HepG2 (cell line): ENCODE data around the gene NFATC4. TPM values are rescaled to one million over a fixed set of nuclear protein-coding genes. Genes with fewer than 3 reads are reported as not detected.
A peak's percentile ranks its signal among the peaks of the same experiment; 100 is the strongest.

Experiments used
- DNMT3B ChIP-seq: conservative IDR thresholded peaks from 2 replicates; pipeline ENCODE4 v1.6.1; 2016; ENCODE audit warnings: missing biosample characterization, control low read depth
- HNF4G ChIP-seq, 2 experiments: sonication (generic) in 1 of 2; formaldehyde crosslinking in 1 of 2; IDR thresholded peaks; 2 replicates each; pipeline versions ENCODE4 v1.4.0 to v1.6.1; 2011 to 2020; ENCODE audit warnings: borderline replicate concordance in 2 of 2, low read depth in 2 of 2, mild to moderate bottlenecking in 2 of 2, low read length in 1 of 2, missing genetic modification reagents in 1 of 2, moderate library complexity in 1 of 2
- KAT2B ChIP-seq: fragments of 150-350 bp; IDR thresholded peaks from 2 replicates; pipeline ENCODE4 v1.6.1; 2014; ENCODE audit warnings: low read depth, low read length, borderline replicate concordance
- MTA3 ChIP-seq: sonication (generic); formaldehyde crosslinking; IDR thresholded peaks from 2 replicates; pipeline ENCODE4 v1.4.0; 2020; ENCODE audit warnings: missing genetic modification reagents
- PLRG1 ChIP-seq: fragments of 450-650 bp; conservative IDR thresholded peaks from 2 replicates; pipeline ENCODE4 v1.6.1; 2016
- RBM39 ChIP-seq: fragments of 200-400 bp; formaldehyde crosslinking; IDR thresholded peaks from one replicate; pipeline ENCODE4 v1.6.1; 2018; ENCODE audit warnings: antibody characterized with exemption, mild to moderate bottlenecking, low read depth, low read length; ENCODE audit not compliant: poor library complexity, severe bottlenecking
- RNF2 ChIP-seq: fragments of 450-650 bp; conservative IDR thresholded peaks from 2 replicates; pipeline ENCODE4 v1.6.1; 2016; ENCODE audit warnings: low read depth
- TCF7L2 ChIP-seq: IDR thresholded peaks from 2 replicates; pipeline ENCODE4 v1.6.1; 2011; ENCODE audit warnings: mild to moderate bottlenecking, low read depth, low read length, moderate library complexity
- YY1 ChIP-seq: IDR thresholded peaks from 2 replicates; pipeline ENCODE4 v1.6.1; 2011; ENCODE audit warnings: low read length, low read depth, moderate library complexity, mild to moderate bottlenecking; ENCODE audit not compliant: insufficient read depth, insufficient replicate concordance
- ZBTB8A ChIP-seq: sonication (generic); formaldehyde crosslinking; IDR thresholded peaks from 2 replicates; pipeline ENCODE4 v1.4.0; 2020; ENCODE audit warnings: mild to moderate bottlenecking, low read depth, missing genetic modification reagents, borderline replicate concordance
- ZFP37 ChIP-seq: sonication (generic); formaldehyde crosslinking; IDR thresholded peaks from 2 replicates; pipeline ENCODE4 v1.4.0; 2020; ENCODE audit warnings: missing genetic modification reagents, borderline replicate concordance
- ZNF121 ChIP-seq: sonication (generic); formaldehyde crosslinking; IDR thresholded peaks from 2 replicates; pipeline ENCODE4 v1.5.0; 2020; ENCODE audit warnings: mild to moderate bottlenecking, missing genetic modification reagents
- ZNF234 ChIP-seq: sonication (generic); formaldehyde crosslinking; conservative IDR thresholded peaks from 2 replicates; pipeline ENCODE4 v1.5.1; 2020; ENCODE audit warnings: mild to moderate bottlenecking, missing genetic modification reagents
- ZNF24 ChIP-seq: fragments of 450-650 bp; IDR thresholded peaks from 2 replicates; pipeline ENCODE4 v1.6.1; 2017; ENCODE audit warnings: antibody characterized with exemption, mild to moderate bottlenecking
- ZNF431 ChIP-seq: sonication (generic); formaldehyde crosslinking; IDR thresholded peaks from 2 replicates; pipeline ENCODE4 v1.9.0; 2022; ENCODE audit warnings: missing genetic modification reagents, low read depth, mild to moderate bottlenecking, borderline replicate concordance
- ZSCAN12 ChIP-seq: sonication (generic); formaldehyde crosslinking; IDR thresholded peaks from 2 replicates; pipeline ENCODE4 v1.9.0; 2021; ENCODE audit warnings: mild to moderate bottlenecking, missing genetic modification reagents
- ZSCAN22 ChIP-seq: sonication (generic); formaldehyde crosslinking; IDR thresholded peaks from 2 replicates; pipeline ENCODE4 v1.4.0; 2020; ENCODE audit warnings: mild to moderate bottlenecking, missing genetic modification reagents
- polyA plus RNA-seq, 8 experiments: library from polyadenylated mRNA; depleted of rRNA in 3 of 8; stranded (reverse) in 7 of 8; unstranded in 1 of 8; fragments of >200 nt; fragmentation: Illumina TruSeq in 4 of 8; extraction: Trizol in 4 of 8; gene quantifications; 2 replicates each; pipeline versions ENCODE4 v1.2.1 to v1.2.3, GENCODE V29; 2011 to 2016; ENCODE audit warnings: low read depth in 4 of 8, missing spikeins in 1 of 8, mixed read lengths in 1 of 8; ENCODE audit not compliant: insufficient read depth in 1 of 8
- total RNA-seq, 5 experiments: library from RNA; depleted of rRNA; stranded (reverse); fragments of >200 nt; fragmentation: Illumina TruSeq; extraction: Trizol; gene quantifications; 2 replicates each; pipeline ENCODE4 v1.2.3, GENCODE V29; 2016; ENCODE audit warnings: low read depth in 1 of 5
- TF ChIP-seq, protein P1 (sequence below): sonication (generic); formaldehyde crosslinking; IDR thresholded peaks from 2 replicates; pipeline ENCODE4 v1.5.0; 2020; ENCODE audit warnings: missing genetic modification reagents
- TF ChIP-seq, protein P2 (sequence below): sonication (generic); formaldehyde crosslinking; IDR thresholded peaks from 2 replicates; pipeline ENCODE4 v1.4.0; 2020; ENCODE audit warnings: missing genetic modification reagents, low read depth, mild to moderate bottlenecking, borderline replicate concordance
- TF ChIP-seq, protein P3 (sequence below): sonication (generic); formaldehyde crosslinking; IDR thresholded peaks from 2 replicates; pipeline ENCODE4 v1.4.0; 2020; ENCODE audit warnings: mild to moderate bottlenecking, missing genetic modification reagents, borderline replicate concordance
- TF ChIP-seq, protein P4 (sequence below): fragments of 450-650 bp; IDR thresholded peaks from 2 replicates; pipeline ENCODE4 v1.6.1; 2016

Gene NFATC4
- total and polyA plus RNA-seq, 2 of the 13 experiments (the other 11 are each of a cell fraction or from before 2014, with no cell fraction given), result 0.04 to 0.15 TPM

DNA sequence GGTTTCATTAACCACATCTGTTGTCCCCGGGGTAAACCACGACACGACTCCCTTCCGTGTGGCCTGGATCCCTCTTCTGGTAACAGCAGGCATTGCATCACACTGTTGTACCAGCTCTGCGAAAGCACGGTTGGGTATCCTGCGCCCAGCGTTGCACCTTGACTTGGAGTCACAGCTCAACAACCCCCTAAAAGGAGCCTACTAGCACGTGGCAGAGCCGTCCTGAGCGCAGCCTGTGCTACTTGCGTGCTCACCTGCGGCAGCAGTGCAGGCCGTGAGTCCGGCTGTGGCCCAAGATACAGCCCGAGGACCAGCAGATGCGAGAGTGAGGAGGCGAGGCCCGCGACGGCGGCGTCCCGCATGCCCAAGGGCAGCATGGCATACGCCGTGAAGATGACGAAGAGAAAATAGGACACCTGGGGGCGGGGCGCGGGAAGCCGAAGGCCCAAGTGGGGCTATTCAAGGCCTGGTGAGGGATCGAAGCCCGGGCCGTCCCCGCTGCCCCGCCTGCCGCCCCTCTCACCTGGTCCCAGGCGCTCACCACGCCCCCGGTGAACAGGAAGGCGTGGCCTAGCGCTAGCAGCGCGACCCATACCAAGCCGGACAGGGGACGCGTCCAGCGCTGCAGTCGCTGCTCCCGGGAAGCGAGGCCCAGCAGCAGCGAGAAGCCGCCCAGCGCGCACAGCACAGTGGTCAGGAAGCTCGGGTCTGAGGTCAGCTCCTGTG lies 35.6 kb upstream of the NFATC4 start (continued):
- no peak for TF ChIP-seq ZNF431
- TF ChIP-seq, protein P1, sequence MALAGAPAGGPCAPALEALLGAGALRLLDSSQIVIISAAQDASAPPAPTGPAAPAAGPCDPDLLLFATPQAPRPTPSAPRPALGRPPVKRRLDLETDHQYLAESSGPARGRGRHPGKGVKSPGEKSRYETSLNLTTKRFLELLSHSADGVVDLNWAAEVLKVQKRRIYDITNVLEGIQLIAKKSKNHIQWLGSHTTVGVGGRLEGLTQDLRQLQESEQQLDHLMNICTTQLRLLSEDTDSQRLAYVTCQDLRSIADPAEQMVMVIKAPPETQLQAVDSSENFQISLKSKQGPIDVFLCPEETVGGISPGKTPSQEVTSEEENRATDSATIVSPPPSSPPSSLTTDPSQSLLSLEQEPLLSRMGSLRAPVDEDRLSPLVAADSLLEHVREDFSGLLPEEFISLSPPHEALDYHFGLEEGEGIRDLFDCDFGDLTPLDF (CRISPR knock-in tag), result no peak
- TF ChIP-seq ZBTB8A (CRISPR knock-in tag), result peak; percentile 98
- no peak; the same call in 1 of the 2 replicates for TF ChIP-seq DNMT3B (CRISPR knock-in tag)
- peak; percentile 81 for TF ChIP-seq ZSCAN22 (CRISPR knock-in tag)
- no peak; the same call in 1 of the 2 replicates for TF ChIP-seq ZNF121
- TF ChIP-seq ZFP37 (CRISPR knock-in tag), result no peak
- TF ChIP-seq ZSCAN12, result no peak
- no peak for TF ChIP-seq TCF7L2
- TF ChIP-seq, protein P2, sequence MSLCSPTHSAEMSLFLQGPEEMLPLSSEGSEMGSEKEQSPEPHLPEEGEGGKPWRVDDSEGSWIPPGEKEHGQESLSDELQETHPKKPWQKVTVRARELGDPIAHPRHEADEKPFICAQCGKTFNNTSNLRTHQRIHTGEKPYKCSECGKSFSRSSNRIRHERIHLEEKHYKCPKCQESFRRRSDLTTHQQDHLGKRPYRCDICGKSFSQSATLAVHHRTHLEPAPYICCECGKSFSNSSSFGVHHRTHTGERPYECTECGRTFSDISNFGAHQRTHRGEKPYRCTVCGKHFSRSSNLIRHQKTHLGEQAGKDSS (CRISPR knock-in tag), result peak; percentile 87
- peak; percentile 98 for TF ChIP-seq RNF2
- TF ChIP-seq KAT2B, result no peak
- TF ChIP-seq YY1, result peak; percentile 20
- no peak for TF ChIP-seq PLRG1
- TF ChIP-seq MTA3 (CRISPR knock-in tag), result 0 out of 2 replicates have a peak, but pooled peaks have one; percentile 15
- TF ChIP-seq, protein P3, sequence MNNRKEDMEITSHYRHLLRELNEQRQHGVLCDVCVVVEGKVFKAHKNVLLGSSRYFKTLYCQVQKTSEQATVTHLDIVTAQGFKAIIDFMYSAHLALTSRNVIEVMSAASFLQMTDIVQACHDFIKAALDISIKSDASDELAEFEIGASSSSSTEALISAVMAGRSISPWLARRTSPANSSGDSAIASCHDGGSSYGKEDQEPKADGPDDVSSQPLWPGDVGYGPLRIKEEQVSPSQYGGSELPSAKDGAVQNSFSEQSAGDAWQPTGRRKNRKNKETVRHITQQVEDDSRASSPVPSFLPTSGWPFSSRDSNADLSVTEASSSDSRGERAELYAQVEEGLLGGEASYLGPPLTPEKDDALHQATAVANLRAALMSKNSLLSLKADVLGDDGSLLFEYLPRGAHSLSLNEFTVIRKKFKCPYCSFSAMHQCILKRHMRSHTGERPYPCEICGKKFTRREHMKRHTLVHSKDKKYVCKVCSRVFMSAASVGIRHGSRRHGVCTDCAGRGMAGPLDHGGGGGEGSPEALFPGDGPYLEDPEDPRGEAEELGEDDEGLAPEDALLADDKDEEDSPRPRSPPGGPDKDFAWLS, result peak; percentile 95
- TF ChIP-seq, protein P4, sequence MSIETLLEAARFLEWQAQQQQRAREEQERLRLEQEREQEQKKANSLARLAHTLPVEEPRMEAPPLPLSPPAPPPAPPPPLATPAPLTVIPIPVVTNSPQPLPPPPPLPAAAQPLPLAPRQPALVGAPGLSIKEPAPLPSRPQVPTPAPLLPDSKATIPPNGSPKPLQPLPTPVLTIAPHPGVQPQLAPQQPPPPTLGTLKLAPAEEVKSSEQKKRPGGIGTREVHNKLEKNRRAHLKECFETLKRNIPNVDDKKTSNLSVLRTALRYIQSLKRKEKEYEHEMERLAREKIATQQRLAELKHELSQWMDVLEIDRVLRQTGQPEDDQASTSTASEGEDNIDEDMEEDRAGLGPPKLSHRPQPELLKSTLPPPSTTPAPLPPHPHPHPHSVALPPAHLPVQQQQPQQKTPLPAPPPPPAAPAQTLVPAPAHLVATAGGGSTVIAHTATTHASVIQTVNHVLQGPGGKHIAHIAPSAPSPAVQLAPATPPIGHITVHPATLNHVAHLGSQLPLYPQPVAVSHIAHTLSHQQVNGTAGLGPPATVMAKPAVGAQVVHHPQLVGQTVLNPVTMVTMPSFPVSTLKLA, result 0 out of 2 replicates have a peak, but pooled peaks have one; percentile 6
- TF ChIP-seq ZNF234 (CRISPR knock-in tag), result no peak
- no peak for TF ChIP-seq HNF4G (IDR thresholded peaks at IDR 0.05; ENCODE audit: borderline replicate concordance, low read depth, low read length)
- peak; percentile 71; the same call in 1 of the 2 replicates for TF ChIP-seq HNF4G (CRISPR knock-in tag; IDR thresholded peaks at IDR 0.05; ENCODE audit: borderline replicate concordance, low read depth)
- peak; percentile 17 for TF ChIP-seq RBM39
- no peak for TF ChIP-seq ZNF24
